Inferior parietal cortex (tissue), 1 donor: ENCODE data around the gene PTPRD.
"Not testable (repeated sequence)": the region's sequence is repeated elsewhere in the genome, so short reads cannot be mapped to it uniquely, and the experiment has no call there.

Source experiments
- DNase-seq: peaks from one replicate; pipeline ENCODE4 v3.0.0-alpha.2; 2016; ENCODE audit errors: extremely low spot score

The PTPRD gene

GRCh38 chr9:9173264-9173663 lies 1439.5 kb downstream of the PTPRD start:
- no peak for DNase-seq

GRCh38 chr9:9170439-9171134 lies 1442.2 kb downstream of the PTPRD start:
- peak; percentile 20 for DNase-seq

- DNase-seq: no peak
Measured at GRCh38 chr9:9142001-9142400, 1470.8 kb downstream of the PTPRD start.

GRCh38 chr9:9133526-9133925 lies 1479.3 kb downstream of the PTPRD start:
- peak; percentile 61 for DNase-seq

GRCh38 chr9:9124616-9125015 lies 1488.2 kb downstream of the PTPRD start:
- DNase-seq: no peak

- DNase-seq: no peak
Measured at GRCh38 chr9:9122230-9122875, 1490.4 kb downstream of the PTPRD start.

GRCh38 chr9:9117866-9118265 lies 1494.9 kb downstream of the PTPRD start:
- no peak for DNase-seq

GRCh38 chr9:9112001-9112720 lies 1500.6 kb downstream of the PTPRD start:
- no peak for DNase-seq

- no peak for DNase-seq
Measured at GRCh38 chr9:9108641-9109040, 1504.2 kb downstream of the PTPRD start.

GRCh38 chr9:9102295-9102694 lies 1510.5 kb downstream of the PTPRD start:
- DNase-seq: no peak

- no peak for DNase-seq
Measured at GRCh38 chr9:9100070-9100469, 1512.7 kb downstream of the PTPRD start.

GRCh38 chr9:9099646-9100045 lies 1513.2 kb downstream of the PTPRD start:
- DNase-seq: no peak

- DNase-seq: not testable (repeated sequence)
Measured at GRCh38 chr9:9097254-9097653, 1515.5 kb downstream of the PTPRD start.

- DNase-seq: no peak
Measured at GRCh38 chr9:9091387-9091786, 1521.4 kb downstream of the PTPRD start.

- no peak for DNase-seq
Measured at GRCh38 chr9:9079473-9079872, 1533.3 kb downstream of the PTPRD start.

GRCh38 chr9:9078301-9078700 lies 1534.5 kb downstream of the PTPRD start:
- no peak for DNase-seq

GRCh38 chr9:9061627-9062026 lies 1551.2 kb downstream of the PTPRD start:
- DNase-seq: no peak

- no peak for DNase-seq
Measured at GRCh38 chr9:9054354-9054992, 1558.3 kb downstream of the PTPRD start.

GRCh38 chr9:9045572-9045971 lies 1567.2 kb downstream of the PTPRD start:
- DNase-seq: peak; percentile 44

- no peak for DNase-seq
Measured at GRCh38 chr9:9045072-9045471, 1567.7 kb downstream of the PTPRD start.

- DNase-seq: not testable (repeated sequence)
Measured at GRCh38 chr9:9043788-9044187, 1569.0 kb downstream of the PTPRD start.

GRCh38 chr9:9041756-9042155 lies 1571.0 kb downstream of the PTPRD start:
- no peak for DNase-seq
